OCI-M2 (cell line): Measurements from ENCODE around the gene ACTR6.

Source experiments
- DNase-seq: peaks from one replicate; lab custom pipeline; 2025; ENCODE audit not compliant: unreplicated experiment; lab: John Stamatoyannopoulos, UW

The ACTR6 gene

GRCh38 chr12:100265732-100266584 is 65.3 kb downstream of the ACTR6 start:
- DNase-seq = peak; percentile 45

GRCh38 chr12:100266585-100266834 is 65.9 kb downstream of the ACTR6 start:
- DNase-seq = no peak

DNA sequence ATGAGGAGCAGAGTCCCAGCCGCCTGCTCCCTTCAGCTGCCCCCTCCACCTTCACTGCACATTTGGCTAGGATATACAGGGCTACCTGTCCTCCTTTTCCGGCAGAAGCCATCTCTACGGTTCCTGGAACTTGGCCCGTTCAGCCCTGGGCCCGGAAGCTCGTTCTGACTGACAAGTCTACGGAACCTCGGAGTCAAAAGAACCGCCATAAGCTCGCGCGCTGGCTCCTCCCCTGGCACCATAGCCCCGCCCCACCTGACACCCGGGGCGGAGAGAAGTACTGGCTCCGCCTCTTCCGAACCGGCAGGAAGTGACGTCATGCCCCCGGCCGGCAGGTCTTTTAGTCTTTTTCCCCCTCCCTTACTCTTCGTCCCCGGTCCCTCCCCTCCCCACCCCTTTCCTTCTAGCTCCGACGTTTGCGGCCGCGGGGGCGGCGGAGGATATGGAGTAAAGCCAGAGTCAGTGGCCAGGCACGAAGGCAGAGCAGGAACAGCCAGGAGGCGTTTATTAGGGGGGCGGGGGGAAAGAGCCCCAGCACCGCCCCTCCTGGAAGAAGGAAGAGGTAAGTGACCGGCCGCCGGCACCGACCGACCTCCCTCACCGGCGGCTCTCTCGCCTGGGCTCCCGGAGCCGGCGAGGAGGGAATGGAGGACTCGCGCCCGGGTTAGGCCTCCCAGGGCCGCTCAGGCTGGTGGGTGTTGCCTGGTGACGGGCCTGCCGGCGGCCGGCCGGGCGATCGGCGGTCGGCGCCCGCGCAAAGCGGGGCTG is 66.4 kb downstream of the ACTR6 start, which contains the start of the genes DEPDC4 and SCYL2:
Gene DEPDC4 (minus strand): TSS at position 245 of the 768 bp plus-strand sequence. CDS start 3 bp downstream, at position 242.
Gene SCYL2 (plus strand): TSS at position 343 of the 768 bp plus-strand sequence. CDS start 15,794 bp downstream, outside the sequence.
- peak; percentile 85 for DNase-seq

GRCh38 chr12:100267603-100268281 is 67.1 kb downstream of the ACTR6 start:
- no peak for DNase-seq

DNA sequence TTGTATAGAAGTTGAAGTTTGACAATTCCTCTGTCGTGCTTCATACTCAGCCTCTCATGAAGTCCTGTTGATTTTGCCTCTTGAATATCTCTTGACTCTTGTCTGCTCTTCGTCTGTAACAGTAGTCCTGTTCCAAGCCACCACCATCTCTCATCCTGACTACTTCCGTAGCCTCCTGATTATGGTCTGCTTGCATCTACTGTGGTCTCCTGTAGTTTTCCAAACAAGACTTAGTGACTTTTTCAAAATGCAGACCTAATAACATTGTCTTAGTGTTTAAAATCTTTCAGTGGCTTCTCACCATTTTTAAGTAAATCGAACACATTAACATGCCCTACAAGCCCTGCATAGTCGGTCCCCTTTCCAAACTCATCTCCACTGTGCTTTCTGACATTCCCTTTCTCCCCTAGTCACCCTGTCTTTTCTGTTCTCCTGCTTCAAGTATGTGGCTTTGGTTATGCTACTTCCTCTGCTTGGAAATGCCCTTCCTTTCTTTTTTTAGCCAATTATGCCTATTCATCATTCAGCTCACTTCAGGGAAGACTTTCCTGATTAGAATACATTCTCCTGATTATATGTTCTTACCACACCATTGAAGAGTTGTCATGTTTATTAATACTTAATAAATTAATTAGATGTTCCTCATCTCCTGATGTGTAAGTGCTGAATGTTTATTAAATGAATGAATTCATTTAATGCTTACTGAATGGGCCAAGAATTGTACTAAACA is 68.4 kb downstream of the ACTR6 start:
- no peak for DNase-seq

- DNase-seq = no peak
These were observed 73.2 kb downstream of the ACTR6 start for GRCh38 chr12:100273782-100274181.
